Effector memory CD4-positive, alpha-beta T cell (primary cell): Measurements from ENCODE around the gene ITPR2.
"Not testable (repeated sequence)": the region's sequence is repeated elsewhere in the genome, so short reads cannot be mapped to it uniquely, and the experiment has no call there.

ENCODE experiments used
- DNase-seq, 3 donors: peaks; one replicate each; pipeline ENCODE4 v3.0.0-alpha.2; 2020
- H3K27ac ChIP-seq: 2 replicates; pipeline ENCODE4 v1.7.0; 2013; ENCODE audit warnings: mild to moderate bottlenecking, low read length, moderate library complexity; ENCODE audit not compliant: insufficient read depth, poor library complexity, severe bottlenecking
- H3K27me3 ChIP-seq: replicated peaks from 2 replicates; pipeline ENCODE4 v1.7.0; 2013; ENCODE audit warnings: mild to moderate bottlenecking, low read length; ENCODE audit not compliant: insufficient read depth, control insufficient read depth, poor library complexity, severe bottlenecking
- H3K36me3 ChIP-seq: 2 replicates; pipeline ENCODE4 v1.7.0; 2013; ENCODE audit warnings: mild to moderate bottlenecking, low read length, moderate library complexity; ENCODE audit not compliant: control insufficient read depth, insufficient read depth
- H3K4me1 ChIP-seq: 2 replicates; pipeline ENCODE4 v1.7.0; 2013; ENCODE audit warnings: low read length, mild to moderate bottlenecking; ENCODE audit not compliant: control insufficient read depth, insufficient read depth, poor library complexity, severe bottlenecking
- H3K4me3 ChIP-seq: 2 replicates; pipeline ENCODE4 v1.7.0; 2013; ENCODE audit warnings: low read length, low read depth, mild to moderate bottlenecking; ENCODE audit not compliant: insufficient read depth, poor library complexity, severe bottlenecking
- H3K9me3 ChIP-seq: 2 replicates; pipeline ENCODE4 v1.7.0; 2013; ENCODE audit warnings: mild to moderate bottlenecking, low read length, moderate library complexity; ENCODE audit not compliant: control insufficient read depth

Gene ITPR2

DNA sequence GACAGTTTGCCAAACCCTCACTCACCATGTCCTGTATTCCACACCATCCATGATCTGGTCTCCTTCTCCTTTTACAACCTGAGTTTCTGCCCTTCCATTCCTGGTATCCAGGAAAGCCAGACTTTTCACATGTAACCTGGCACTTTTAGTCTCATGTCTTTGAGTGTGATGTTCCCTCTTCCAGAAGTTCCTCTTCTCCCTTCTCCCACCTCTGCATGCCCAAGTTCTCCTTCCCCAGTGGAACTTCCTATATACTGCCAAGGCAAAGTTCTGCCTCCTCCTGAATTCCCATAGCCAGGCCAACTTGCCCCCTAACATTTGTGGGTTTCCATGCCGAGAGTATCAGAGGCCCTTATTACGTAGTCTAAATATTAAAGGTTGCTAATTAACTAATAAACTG lies 3.2 kb upstream of the ITPR2 start:
- Histone ChIP-seq H3K9me3 (no peaks in the 10 kb centered on the region), H3K27me3 (no peaks in the 10 kb centered on the region), H3K4me1 (peaks cover 11% of the 10 kb centered on the region), H3K27ac (no peak overlapping the region), H3K36me3 (no peaks in the 10 kb centered on the region), H3K4me3 (no peak overlapping the region)
- DNase-seq: no peak

DNA sequence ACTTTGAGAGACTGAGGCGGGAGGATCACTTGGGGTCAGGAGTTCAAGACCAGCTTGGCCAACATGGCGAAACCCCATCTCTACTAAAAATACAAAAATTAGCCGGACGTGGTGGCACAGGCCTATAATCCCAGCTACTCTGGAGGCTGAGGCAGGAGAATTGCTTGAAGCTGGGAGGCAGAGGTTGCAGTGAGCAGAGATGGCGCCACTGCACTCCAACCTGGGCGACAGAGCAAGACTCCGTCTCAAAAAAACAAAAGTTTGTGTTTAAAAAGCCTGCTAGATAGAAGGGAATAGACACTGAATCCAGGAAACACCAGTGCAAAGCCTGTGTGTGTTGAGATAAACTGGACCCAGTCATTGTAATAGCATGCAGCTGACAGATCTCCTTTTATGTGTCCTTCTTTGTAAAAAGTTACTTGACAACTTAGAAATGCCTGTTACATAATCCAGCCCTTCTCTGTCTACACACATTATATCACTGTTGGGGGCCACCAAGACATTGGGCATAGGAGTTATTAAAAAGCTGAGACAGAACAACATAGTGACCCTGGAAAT lies 1.6 kb upstream of the ITPR2 start:
- not testable (repeated sequence) for H3K27me3 ChIP-seq, H3K36me3 ChIP-seq, DNase-seq, H3K27ac ChIP-seq, H3K9me3 ChIP-seq, H3K4me3 ChIP-seq
- peaks cover 18% of the 10 kb centered on the region for H3K4me1 ChIP-seq

DNA sequence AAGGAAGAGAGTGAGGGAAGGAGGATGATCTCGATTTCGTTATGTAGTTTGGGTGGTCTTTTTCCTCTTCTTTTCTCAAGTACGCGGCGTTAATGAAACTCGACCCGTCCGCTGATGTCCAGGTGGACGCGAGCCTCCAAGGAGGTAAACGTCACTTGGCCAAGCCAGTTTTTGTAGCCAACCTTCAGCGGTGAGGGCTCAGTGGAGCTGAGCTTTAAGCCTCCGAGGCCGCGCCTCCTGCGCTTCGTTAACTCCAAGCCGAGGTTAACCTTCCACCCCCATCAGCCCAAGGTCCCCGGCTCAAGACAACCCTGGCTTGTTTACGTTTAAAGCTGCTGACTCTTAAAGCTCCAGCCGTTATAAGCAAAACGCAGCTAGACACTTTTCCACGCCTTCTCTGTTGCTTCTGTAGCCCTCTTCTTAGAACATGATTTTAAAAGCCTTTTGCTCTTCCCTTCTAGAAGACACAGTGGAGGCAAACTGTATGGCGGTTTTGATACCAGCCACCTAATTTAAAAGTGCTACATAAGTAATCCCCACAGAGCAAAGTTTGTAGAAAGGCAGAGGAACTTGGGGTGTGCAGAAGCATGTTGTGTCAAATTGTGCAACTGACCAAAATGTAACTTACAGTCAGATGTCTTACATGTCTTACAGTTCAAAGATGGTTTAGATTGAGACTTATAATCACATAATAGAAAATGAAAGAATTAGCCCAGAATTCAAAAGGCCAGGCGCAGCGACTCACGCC lies 923 bp upstream of the ITPR2 start:
- Histone ChIP-seq H3K9me3 (no peaks in the 10 kb centered on the region), H3K36me3 (no peaks in the 10 kb centered on the region), H3K4me3 (peak overlapping the region; percentile 71), H3K27ac (peak overlapping the region; percentile 38), H3K4me1 (peaks cover 18% of the 10 kb centered on the region), H3K27me3 (no peaks in the 10 kb centered on the region)
- no peak for DNase-seq

DNA sequence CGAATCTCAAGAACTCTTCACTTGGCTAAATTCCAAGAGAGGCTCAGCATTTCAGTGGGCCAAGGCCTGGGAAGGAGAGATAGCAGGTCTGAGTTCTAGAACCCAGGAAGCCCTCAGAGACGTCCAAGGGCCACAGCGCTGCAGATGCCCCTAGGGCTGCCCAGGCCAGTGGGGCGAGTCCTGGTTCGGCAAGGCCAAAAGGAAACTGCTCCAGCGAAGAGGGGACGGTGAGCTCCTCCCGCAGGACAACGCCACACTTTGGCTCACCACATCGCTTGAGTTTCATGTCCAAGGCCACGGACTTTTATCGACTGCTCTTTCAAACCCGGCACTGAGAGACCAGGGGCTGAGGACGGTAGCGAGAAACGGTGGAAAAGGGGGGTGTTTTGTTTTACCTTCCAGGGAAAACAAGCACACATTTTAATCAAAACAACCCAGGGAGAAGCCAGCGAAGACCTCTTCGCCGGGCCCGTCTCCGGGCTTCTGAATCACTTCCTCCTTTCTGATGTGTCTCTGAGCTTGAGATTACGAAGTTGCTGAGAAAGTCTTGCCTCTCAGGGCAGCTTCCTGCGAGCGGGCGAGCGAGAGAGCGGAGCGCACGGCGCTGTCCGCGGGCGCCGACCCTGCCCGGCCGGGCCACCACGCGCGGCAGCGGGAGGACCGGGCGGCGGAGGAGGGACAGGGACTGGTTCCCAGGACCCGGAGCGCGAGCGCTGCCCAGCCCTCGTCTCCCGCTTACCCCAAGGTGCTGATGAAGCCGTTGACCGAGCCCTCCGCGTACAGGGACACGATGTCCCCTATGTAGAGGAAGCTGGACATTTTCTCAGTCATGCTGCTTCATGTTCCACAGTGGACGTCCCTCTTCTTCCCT lies 808 bp downstream of the ITPR2 start:
- peak; percentile 33 to 48 (median 41) for DNase-seq
- H3K36me3 ChIP-seq: no peaks in the 10 kb centered on the region
- no peaks in the 10 kb centered on the region for H3K27me3 ChIP-seq
- H3K4me1 ChIP-seq: peaks cover 18% of the 10 kb centered on the region
- peak overlapping the region; percentile 83 for H3K27ac ChIP-seq
- H3K4me3 ChIP-seq: peak overlapping the region; percentile 93
- H3K9me3 ChIP-seq: no peaks in the 10 kb centered on the region

DNA sequence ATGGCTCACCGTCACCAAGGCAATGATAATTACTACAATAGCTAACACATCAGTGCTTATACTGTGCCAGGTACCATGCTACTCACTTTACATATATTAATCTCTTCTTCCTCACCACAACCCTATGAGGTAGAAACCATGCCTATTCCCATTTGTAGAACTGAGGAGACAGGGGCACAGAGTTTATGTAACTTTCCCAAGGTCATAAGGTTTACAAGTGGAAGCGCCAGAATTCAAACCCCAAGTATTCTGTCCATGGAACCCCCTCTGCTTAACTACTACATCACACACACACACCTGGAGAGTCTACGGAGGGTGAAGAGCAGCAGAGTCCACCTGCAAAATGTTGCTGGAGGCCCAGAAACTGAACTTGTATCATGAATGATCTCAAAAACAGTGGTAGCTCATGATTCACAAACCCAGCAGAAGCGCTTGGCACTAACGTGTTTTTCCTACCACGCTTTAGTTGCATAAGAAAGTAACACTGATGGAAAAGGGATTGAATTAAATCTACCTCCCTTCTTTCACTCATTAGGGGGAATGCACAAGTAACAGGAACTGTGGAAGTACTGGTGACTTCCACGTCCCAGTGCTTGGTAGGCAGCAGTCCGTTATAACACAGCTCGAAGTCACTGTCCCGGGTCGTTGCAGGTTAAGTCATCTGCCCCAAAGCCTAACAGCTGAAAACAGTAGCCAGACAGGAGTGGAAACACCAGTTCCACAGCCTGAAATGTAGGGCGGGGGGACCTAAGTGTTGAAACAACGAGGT lies 2.0 kb downstream of the ITPR2 start:
- DNase-seq: no peak
- H3K36me3 ChIP-seq: no peaks in the 10 kb centered on the region
- H3K27ac ChIP-seq: no peak overlapping the region
- H3K9me3 ChIP-seq: no peaks in the 10 kb centered on the region
- H3K4me3 ChIP-seq: no peak overlapping the region
- H3K4me1 ChIP-seq: peaks cover 18% of the 10 kb centered on the region
- H3K27me3 ChIP-seq: no peaks in the 10 kb centered on the region

DNA sequence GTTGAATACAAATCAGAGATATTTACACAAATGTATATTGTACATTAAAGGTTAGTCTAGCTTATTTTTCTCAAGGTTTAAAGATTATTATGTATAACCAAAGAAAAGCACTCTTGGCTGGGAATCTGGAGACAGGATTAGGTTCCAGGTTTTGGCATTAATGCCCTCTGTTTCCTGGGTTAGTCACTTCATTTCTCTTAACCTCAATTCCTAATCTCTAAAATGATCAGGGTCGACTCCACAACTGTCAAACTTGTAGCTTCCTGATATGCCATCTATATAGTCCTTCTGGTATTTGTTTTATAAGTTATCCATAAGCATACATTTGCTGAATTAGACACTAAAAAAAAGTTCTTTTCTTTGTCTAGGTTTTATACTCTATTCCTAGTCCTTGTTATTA lies 2.6 kb downstream of the ITPR2 start:
- H3K27ac ChIP-seq: no peak overlapping the region
- no peak overlapping the region for H3K4me3 ChIP-seq
- H3K9me3 ChIP-seq: no peaks in the 10 kb centered on the region
- H3K36me3 ChIP-seq: no peaks in the 10 kb centered on the region
- no peak for DNase-seq
- no peaks in the 10 kb centered on the region for H3K27me3 ChIP-seq
- H3K4me1 ChIP-seq: peaks cover 18% of the 10 kb centered on the region

DNA sequence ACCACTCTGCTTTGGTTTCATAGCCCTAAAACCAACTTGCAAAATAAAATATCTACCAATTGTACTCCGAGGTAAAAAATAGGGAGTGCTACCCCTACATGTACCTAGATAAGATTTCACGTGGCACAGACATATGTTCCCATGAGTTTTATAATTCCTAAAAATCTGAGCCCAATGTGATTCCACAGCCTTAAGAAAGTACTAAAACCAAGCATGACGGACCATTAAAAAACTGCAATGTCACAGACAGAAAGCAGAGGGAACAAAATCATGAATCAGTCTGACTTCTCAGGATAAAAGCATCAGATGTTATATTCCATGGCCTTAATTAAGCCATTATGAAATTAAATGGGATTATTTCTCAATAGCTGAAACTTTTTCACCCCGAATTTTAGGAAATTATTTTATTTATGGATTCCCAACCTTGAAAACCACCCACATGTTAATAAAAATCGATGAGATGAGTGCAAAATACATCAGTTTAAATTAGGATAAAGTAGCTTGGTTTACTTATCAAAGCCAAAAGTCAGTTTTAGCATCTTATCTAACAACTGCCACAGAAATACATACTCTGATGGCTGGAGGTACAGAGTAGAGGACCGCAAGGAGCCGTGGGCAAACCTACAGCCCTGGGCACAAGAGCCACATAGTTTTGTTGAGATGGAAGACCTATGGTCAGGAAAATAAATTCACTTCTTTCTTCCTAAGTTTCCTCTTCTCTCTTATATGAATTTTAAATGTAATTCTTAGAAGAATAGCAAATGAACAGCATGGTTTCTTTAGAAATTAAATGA lies 4.5 kb downstream of the ITPR2 start:
- Histone ChIP-seq H3K27ac (no peak overlapping the region), H3K4me3 (no peak overlapping the region), H3K9me3 (no peaks in the 10 kb centered on the region), H3K4me1 (peaks cover 14% of the 10 kb centered on the region), H3K27me3 (no peaks in the 10 kb centered on the region), H3K36me3 (no peaks in the 10 kb centered on the region)
- no peak for DNase-seq

DNA sequence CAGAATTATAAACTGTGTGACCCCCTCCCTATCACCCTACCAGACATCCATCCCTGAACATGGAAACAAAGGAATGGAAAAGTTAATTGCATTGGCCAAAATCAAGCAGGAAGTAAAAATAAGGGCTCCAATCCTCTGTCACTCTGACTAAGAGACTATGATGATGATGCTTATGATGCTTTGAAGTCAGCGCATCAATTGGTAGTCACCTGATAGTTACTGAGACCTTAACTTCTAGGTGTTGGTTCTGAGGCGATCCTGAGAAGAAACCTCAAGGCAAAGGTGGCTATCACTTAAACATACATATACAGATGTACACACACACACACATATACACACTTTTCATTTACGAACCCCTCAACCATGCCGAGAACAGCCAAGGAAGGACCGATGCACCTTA lies 6.6 kb downstream of the ITPR2 start:
- peaks cover 9% of the 10 kb centered on the region for H3K4me1 ChIP-seq
- no peaks in the 10 kb centered on the region for H3K36me3 ChIP-seq
- no peak for DNase-seq
- H3K9me3 ChIP-seq: no peaks in the 10 kb centered on the region
- H3K27me3 ChIP-seq: no peaks in the 10 kb centered on the region
- no peak overlapping the region for H3K27ac ChIP-seq
- no peak overlapping the region for H3K4me3 ChIP-seq

DNA sequence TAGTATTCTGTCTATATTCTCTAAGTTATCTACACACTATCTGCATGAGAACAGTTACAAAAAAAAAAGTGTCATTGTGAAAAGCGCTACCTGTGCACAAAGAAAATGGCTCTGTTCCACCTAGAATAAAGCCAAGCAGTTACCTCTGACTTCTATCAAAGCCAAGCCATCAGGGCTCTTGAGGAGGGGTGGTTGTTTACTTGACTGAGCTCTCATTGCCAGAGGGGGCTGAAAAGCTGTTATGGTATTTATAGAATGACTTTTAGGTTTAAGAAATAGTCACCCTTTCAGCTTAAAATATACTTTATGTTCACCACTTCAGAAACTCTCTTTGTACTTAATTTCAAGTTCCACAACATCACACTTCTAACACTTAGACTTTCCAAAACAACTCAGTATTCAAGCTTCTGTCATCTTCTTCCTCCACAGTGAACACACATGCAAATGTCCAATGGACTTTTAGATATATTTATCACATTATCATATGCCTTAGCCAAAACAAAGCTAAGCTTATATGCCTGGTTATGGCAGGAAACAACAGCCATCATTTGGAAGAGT lies 7.5 kb downstream of the ITPR2 start:
- Histone ChIP-seq H3K4me3 (no peak overlapping the region), H3K27me3 (no peaks in the 10 kb centered on the region), H3K36me3 (no peaks in the 10 kb centered on the region), H3K9me3 (no peaks in the 10 kb centered on the region), H3K27ac (no peak overlapping the region), H3K4me1 (peaks cover under 1% of the 10 kb centered on the region)
- DNase-seq: no peak
